Esophagus muscularis mucosa (tissue), 4 donors: ENCODE measurements around the gene CNNM3. TPM values are rescaled to one million over a fixed set of nuclear protein-coding genes. Genes with fewer than 3 reads are reported as not detected.
A peak's percentile ranks its signal among the peaks of the same experiment; 100 is the strongest.

Experiments used
- DNase-seq: peaks from one replicate; pipeline ENCODE4 v3.0.0-alpha.2; 2017; ENCODE audit errors: extremely low spot score
- H3K27ac ChIP-seq, 4 donors: fragments of 200-600 bp; sonication (generic); replicated peaks in 1 of 4; 1 replicate in 3 of 4; 2 replicates in 1 of 4; pipeline ENCODE4 v1.5.1; 2016 to 2019; ENCODE audit warnings: mild to moderate bottlenecking in 1 of 4
- H3K27me3 ChIP-seq, 4 donors: fragments of 200-600 bp; sonication (generic); one replicate each; pipeline versions ENCODE4 v1.5.1 to v1.6.0; 2016 to 2019
- H3K36me3 ChIP-seq, 4 donors: fragments of 200-600 bp; sonication (generic); one replicate each; pipeline ENCODE4 v1.5.1; 2016 to 2019
- H3K4me1 ChIP-seq, 4 donors: fragments of 200-600 bp; sonication (generic); one replicate each; pipeline ENCODE4 v1.5.1; 2016 to 2019
- H3K4me3 ChIP-seq, 4 donors: fragments of 200-600 bp; sonication (generic); 1 replicate in 2 of 4; 2 replicates in 2 of 4; pipeline ENCODE4 v1.5.1; 2016 to 2019; ENCODE audit warnings: mild to moderate bottlenecking in 4 of 4, moderate library complexity in 1 of 4
- H3K9me3 ChIP-seq, 4 donors: fragments of 200-600 bp; sonication (generic); 1 replicate in 3 of 4; 2 replicates in 1 of 4; pipeline ENCODE4 v1.5.1; 2016 to 2019
- CTCF ChIP-seq, 3 experiments: fragments of 200-600 bp in 2 of 3; fragments of 450-650 bp in 1 of 3; sonication (generic) in 2 of 3; IDR thresholded peaks; one replicate each; pipeline ENCODE4 v1.5.1; 2017 to 2019; ENCODE audit warnings: antibody characterized with exemption in 3 of 3, mild to moderate bottlenecking in 2 of 3, moderate library complexity in 1 of 3
- EP300 ChIP-seq: sonication (generic); formaldehyde crosslinking; IDR thresholded peaks from one replicate; pipeline ENCODE4 v1.6.1; 2017; ENCODE audit warnings: antibody characterized with exemption
- POLR2A ChIP-seq: fragments of 450-650 bp; IDR thresholded peaks from one replicate; pipeline ENCODE4 v1.6.1; 2017; ENCODE audit warnings: antibody characterized with exemption, moderate library complexity, mild to moderate bottlenecking, low read depth
- POLR2AphosphoS5 ChIP-seq, 2 donors: sonication (generic); formaldehyde crosslinking; IDR thresholded peaks; one replicate each; pipeline ENCODE4 v1.6.1; 2017; ENCODE audit warnings: antibody characterized with exemption in 2 of 2
- WGBS: methylation state at CpG from one replicate; pipeline ENCODE4 v1.1.5; 2018; 5-methylcytosine and 5-hydroxymethylcytosine counted together
- intact Hi-C: fragments of 100-400 bp; cut with DNase I; formaldehyde crosslinking; loops from one replicate; pipeline ENCODE4 v1.15.1; 2023
- small RNA-seq, 3 donors: library from RNA; depleted of rRNA; stranded (forward); fragments of <200 nt; gene quantifications; one replicate each; pipeline ENCODE3, GENCODE V24; 2016
- total RNA-seq, 4 donors: library from RNA; depleted of rRNA; stranded (reverse); fragments of >200 nt; gene quantifications; one replicate each; pipeline versions ENCODE4 v1.1.0 to v1.2.1, GENCODE V29; 2016

Gene CNNM3
- total RNA-seq, 4 donors from 2014 or later, result 11.8 to 30.3 (median 22.1) TPM

GRCh38 chr2:96882230-96882629 lies 66.2 kb downstream of the CNNM3 start:
- intact Hi-C loops, result no loop called here

GRCh38 chr2:96882906-96883305 lies 66.8 kb downstream of the CNNM3 start:
- H3K4me1 ChIP-seq, result peaks cover 13 to 24% (median 22%) of the 10 kb centered on the region in 4 donors
- no peaks in the 10 kb centered on the region for H3K27me3 ChIP-seq
- no peak overlapping the region for H3K27ac ChIP-seq
- 95% methylated on average over 4 of the region's 8 CpGs for WGBS
- no peaks in the 10 kb centered on the region for H3K9me3 ChIP-seq
- intact Hi-C loops, result no loop called here
- no peaks in the 10 kb centered on the region for H3K36me3 ChIP-seq
- H3K4me3 ChIP-seq, result no peak overlapping the region
- no peak for DNase-seq
- TF ChIP-seq POLR2A (no peak), POLR2AphosphoS5 (IDR thresholded peaks at IDR 0.05) (no peak), CTCF (IDR thresholded peaks at IDR 0.05) (no peak), EP300 (no peak)

More at GRCh38 chr2:96882230-96882629, 66.2 kb downstream of the CNNM3 start:
- DNase-seq, result no peak
- TF ChIP-seq POLR2AphosphoS5 (IDR thresholded peaks at IDR 0.05), result no peak
- no peak for TF ChIP-seq POLR2A
- no peak for TF ChIP-seq EP300
- no peak for TF ChIP-seq CTCF (IDR thresholded peaks at IDR 0.05)
- no peaks in the 10 kb centered on the region for H3K27me3 ChIP-seq
- H3K27ac ChIP-seq, result peak overlapping the region in 1 of 4 donors; percentile 22
- no peak overlapping the region for H3K4me3 ChIP-seq
- no peaks in the 10 kb centered on the region for H3K9me3 ChIP-seq
- WGBS, result 83% methylated on average over 12 of the region's 12 CpGs
- no peaks in the 10 kb centered on the region for H3K36me3 ChIP-seq
- H3K4me1 ChIP-seq, result peaks cover 6 to 17% (median 15%) of the 10 kb centered on the region in 4 donors

GRCh38 chr2:96883306-96883705 lies 67.2 kb downstream of the CNNM3 start:
- DNase-seq, result no peak
- H3K36me3 ChIP-seq, result no peaks in the 10 kb centered on the region
- H3K27ac ChIP-seq, result no peak overlapping the region
- TF ChIP-seq POLR2A (no peak), EP300 (no peak), POLR2AphosphoS5 (IDR thresholded peaks at IDR 0.05) (no peak), CTCF (IDR thresholded peaks at IDR 0.05) (no peak)
- no peaks in the 10 kb centered on the region for H3K27me3 ChIP-seq
- H3K9me3 ChIP-seq, result no peaks in the 10 kb centered on the region
- intact Hi-C loops, result no loop called here
- peaks cover 17 to 28% (median 26%) of the 10 kb centered on the region in 4 donors for H3K4me1 ChIP-seq
- no peak overlapping the region for H3K4me3 ChIP-seq
- 96% methylated on average over 4 of the region's 9 CpGs for WGBS

Small RNAs within 50 kb of the gene (small RNA-seq; reads per million reads assigned to genes)
- gene MIR3127, result 1.3 to 3.2 (median 1.4) reads per million in 3 donors

Other genes starting within 250 kb of the CNNM3 start
- gene KANSL3, start 178.0 kb upstream of the CNNM3 start, total RNA-seq, result 10 to 100 TPM; 54.2 to 63.1 (median 59.5) TPM
- under 1 TPM in 1 of 4 donors, not detected in 3; under 0.01 TPM for gene FER1L5, start 173.5 kb upstream of the CNNM3 start, total RNA-seq
- 10 to 100 TPM; 13.7 to 22.1 (median 21.2) TPM for gene LMAN2L, start 76.2 kb upstream of the CNNM3 start, total RNA-seq
- gene CNNM4, start 55.4 kb upstream of the CNNM3 start, total RNA-seq, result 1 to 10 TPM; 3.3 to 7.5 (median 5.3) TPM
- 1 to 10 TPM; 2.2 to 6.0 (median 4.2) TPM for gene ANKRD23, start 27.8 kb downstream of the CNNM3 start, total RNA-seq
- 10 to 100 TPM; 12.4 to 17.2 (median 14.7) TPM for gene ANKRD39, start 41.7 kb downstream of the CNNM3 start, total RNA-seq
- 10 to 100 TPM; 54.4 to 82.7 (median 75.4) TPM for gene SEMA4C, start 53.8 kb downstream of the CNNM3 start, total RNA-seq
- 1 to 10 TPM in 1 of 4 donors, under 1 TPM in 1, not detected in 2; 0.83 to 3.5 TPM for gene FAM178B, start 170.3 kb downstream of the CNNM3 start, total RNA-seq